Measurements from ENCODE around the gene HOOK1.

GRCh38 chr1:59827055-59827643, 12.4 kb downstream of the HOOK1 start:
- TF ChIP-seq TAF1 (IDR thresholded peaks at IDR 0.05; ENCODE audit: borderline replicate concordance, insufficient read depth, low read length) (no peak), POLR2AphosphoS5 (IDR thresholded peaks at IDR 0.05; ENCODE audit: low read depth, low read length) (no peak)

Data from PFSK-1 (cell line).